Activated CD8-positive, alpha-beta memory T cell treated with anti-CD3 and anti-CD28 coated beads, Interleukin-2, amount 50 U/mL, for 48 hours (primary cell): Measurements from ENCODE around the gene SLC7A6OS.
A peak's percentile ranks its signal among the peaks of the same experiment; 100 is the strongest.

Experiments used
- DNase-seq: peaks from one replicate; pipeline ENCODE4 v3.0.0-alpha.2; 2020

Gene SLC7A6OS

DNA sequence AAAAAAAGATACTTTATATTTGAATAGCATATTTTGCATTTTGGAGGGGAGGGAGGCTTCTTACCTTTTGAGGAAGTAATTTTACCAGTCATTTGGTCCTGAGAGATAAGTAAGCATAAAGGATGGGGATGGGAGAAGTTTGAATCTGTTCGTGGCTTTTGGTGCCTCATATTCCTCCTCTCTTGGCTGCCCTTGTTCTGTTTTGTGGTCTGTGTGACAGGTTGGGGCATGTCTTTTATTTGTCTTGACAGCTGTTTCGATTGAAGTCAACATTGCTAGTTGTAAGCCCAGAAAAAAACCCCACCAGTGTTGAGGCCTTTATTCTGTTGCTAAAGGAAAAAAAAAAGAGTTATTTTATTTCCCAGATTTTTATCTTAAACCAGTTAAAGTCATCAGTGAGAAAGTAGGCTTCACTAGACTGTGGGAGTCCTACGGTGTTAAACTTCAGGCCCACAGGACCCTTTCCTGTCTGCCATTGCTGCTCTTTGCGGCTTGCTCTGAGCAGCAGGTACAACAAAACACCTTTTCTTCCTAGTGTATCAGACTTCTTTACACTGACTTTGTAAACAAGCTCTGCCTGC is 35.0 kb downstream of the SLC7A6OS start:
- no peak for DNase-seq

DNA sequence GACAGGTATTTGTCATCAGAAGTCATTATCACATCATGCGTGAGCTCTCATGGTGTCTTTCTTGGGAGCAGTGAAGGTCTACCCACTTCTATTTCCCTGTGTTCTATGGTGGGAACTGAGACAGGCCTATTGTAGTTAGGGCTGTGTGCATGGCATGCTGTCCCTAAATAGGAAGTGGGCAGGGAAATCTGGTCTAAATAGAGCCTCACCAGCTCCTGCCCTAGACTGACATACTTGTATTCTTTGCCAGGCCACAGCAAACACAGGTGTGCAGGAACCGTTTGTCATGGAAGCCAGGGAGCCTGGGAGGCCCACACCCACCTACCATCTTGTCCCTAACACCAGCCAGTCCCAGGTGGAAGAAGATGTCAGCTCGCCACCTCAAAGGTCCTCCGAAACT is 36.3 kb downstream of the SLC7A6OS start:
- DNase-seq: no peak

DNA sequence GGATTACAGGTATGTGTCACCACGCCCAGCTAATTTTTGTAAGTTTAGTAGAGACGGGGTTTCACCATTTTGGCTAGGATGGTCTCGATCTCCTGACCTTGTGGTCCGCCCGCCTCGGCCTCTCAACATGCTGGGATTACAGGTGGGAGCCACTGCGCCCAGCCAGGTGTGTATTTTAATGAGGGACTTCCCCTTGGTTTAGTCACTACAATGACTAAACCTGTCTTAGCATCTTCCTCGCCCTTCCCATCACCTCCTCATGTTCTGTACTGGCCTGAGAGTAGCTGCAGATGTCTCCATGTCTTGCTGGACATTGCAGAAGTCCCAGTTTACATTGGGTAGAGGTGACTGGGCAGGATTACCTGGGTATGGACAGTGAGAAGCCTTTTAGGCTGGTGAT is 36.9 kb downstream of the SLC7A6OS start:
- DNase-seq: no peak

DNA sequence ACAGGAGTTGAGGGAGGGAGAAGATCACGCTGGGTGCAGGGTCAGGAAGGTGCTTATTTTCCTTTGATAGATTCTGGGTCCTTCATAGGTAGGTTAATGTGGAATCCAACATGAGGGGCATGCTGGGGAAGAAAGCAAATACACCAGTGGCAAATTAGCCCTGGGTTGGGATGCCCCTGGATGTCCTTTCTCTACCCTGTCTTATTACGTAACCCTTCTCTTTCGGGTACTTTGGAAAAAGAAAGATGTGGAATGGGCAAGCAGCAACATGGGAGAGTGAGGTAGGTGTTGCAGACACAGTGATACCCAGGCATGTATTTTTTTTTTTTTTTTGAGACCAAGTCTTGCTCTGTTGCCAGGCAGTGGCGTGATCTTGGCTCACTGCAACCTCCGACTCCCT is 37.3 kb downstream of the SLC7A6OS start:
- DNase-seq: no peak

DNA sequence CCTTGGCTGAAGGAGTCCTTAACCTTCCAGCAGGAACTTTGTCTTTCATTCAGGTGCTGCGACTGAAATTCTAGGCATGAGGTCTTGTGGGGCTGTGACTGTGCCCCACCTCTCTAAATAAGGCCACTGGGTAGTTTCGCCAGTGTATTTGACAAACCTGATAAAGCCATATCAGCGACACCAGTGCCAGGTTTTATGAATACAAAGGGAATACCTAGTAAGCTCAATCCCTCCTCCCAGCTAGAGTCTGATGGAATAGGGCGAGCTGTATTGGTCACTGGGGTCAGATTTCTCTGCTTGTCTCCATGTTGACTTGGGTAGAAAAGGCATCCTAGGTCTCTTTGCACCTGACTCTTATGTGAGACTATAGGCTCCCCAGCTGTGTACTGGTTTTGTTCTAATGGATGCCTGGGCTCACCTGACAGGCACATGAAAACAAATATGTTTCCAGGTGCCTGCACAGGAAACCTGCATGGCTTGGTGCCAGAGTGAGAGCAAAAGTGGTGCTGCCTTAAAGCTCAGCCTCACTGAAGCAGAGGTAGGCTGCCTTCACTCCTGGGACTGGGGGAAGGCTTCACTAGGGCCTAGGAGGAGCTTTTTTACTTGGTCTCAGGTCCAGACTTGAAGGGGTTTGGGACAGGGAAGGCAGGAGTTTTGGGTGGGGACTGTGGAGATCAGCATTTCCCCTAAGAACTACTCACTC is 38.1 kb downstream of the SLC7A6OS start:
- no peak for DNase-seq

DNA sequence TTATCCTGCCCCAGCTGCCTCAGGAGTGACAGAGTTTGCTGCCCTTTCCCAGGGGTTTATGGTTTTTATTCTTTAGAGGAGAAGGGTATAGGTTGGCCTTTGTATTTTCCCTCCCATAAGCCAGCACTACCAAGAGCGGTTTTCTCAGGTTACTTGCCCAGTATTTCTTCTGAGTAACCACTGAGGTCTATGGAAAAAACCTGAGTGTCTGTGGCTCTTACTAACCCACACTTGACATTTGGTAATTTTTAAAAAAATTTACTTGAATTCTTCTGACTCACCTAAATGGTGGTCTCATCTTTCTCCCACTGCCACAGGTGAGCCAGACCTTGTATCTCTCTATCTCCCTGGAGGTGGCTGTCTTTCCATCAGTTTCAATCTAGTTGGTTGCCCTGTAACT is 40.4 kb downstream of the SLC7A6OS start:
- DNase-seq: no peak

DNA sequence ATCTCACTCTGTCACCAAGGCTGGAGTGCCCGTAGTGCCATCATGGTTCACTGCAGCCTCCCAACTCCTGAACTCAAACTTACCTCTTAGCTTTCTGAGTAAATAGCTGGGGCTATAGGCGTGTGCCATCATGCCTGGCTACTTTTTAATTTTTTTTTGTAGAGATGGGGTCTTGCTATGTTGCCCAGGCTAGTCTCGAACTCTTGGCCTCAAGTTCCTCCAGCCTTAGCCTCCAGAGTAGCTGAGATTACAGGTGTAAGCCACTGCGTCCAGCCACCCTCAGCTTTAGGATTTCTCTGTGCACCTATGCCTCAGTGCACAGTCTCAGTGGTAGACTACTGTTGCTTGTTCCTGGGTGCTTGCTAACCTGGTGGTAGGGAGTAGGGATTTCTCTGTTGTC is 41.0 kb downstream of the SLC7A6OS start:
- no peak for DNase-seq

DNA sequence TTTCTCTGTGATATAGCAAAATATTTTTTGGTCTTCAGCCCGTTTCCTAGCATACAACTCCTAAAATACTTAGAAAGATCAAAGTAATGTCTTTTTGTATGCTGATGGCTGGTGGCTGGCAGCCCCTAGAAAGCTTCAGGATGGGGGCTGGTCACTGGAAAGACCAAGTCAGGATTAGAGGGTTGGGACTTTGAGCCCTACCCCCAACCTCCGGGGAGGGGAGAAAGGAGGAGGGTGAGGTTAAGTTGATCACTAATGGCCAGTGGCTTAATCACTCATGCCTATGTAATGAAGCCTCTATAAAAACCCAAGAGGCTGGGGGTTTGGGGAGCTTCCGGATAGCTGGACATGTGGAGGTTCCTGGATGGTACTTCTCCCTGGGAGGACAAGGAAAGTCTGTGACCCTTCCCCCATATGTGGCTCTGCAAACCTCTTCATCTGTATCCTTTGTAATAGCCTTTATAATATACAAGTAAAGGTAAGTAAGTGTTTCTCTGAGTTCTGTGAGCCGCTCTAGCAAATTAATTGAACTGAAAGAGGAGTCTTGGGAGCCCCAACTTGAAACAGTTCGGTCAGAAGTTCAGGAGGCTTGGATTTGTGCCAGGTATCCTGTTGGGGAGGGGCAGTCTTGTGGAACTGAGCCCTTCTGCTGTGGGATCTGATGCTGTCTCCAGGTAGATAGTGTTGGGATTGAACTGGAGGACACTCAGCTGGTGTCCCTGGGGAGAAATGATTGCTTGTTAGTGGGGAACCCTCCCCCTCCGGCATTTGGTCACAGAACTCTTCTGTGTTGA is 42.9 kb downstream of the SLC7A6OS start:
- DNase-seq: no peak

DNA sequence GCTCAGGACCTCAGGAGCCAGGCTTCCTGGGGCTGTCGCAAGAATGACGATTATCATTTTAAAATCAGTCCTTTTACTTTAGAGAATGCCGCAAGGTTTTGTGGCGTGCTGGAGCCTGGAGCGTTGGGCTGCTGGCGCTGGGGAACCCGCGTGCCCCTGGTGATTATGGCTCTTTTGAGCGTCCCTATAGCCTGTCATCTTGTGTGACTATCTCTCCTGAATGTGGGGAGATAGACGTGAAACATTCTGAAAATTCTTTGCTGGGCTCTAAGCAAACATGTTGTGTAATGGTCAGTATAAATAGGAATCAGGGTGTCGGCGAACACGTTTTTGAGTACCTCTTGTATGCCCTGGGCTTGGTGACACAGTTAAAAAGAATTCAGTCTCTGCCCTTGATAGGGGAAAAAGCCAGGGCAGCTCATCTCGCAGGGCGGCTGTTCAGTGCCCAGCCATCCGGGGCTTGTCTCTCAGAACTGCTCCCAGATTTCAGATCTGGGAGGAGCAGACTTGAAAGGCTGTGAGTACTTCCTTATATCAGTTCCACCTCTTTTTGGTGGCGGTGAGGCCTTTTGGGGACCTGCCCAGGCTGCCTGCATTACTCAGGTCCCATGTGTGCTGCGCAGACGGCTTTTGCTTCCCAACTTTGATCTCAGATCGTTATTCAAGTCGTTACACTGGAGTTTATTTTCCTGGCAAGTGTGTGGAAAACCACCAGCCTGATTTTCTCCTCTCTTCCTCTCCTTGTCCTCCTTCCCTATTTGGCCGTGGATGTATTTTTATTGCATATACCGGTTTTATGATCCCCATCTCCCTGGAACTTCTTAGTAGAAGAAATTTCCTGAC is 45.4 kb downstream of the SLC7A6OS start:
- peak; percentile 70 for DNase-seq

DNA sequence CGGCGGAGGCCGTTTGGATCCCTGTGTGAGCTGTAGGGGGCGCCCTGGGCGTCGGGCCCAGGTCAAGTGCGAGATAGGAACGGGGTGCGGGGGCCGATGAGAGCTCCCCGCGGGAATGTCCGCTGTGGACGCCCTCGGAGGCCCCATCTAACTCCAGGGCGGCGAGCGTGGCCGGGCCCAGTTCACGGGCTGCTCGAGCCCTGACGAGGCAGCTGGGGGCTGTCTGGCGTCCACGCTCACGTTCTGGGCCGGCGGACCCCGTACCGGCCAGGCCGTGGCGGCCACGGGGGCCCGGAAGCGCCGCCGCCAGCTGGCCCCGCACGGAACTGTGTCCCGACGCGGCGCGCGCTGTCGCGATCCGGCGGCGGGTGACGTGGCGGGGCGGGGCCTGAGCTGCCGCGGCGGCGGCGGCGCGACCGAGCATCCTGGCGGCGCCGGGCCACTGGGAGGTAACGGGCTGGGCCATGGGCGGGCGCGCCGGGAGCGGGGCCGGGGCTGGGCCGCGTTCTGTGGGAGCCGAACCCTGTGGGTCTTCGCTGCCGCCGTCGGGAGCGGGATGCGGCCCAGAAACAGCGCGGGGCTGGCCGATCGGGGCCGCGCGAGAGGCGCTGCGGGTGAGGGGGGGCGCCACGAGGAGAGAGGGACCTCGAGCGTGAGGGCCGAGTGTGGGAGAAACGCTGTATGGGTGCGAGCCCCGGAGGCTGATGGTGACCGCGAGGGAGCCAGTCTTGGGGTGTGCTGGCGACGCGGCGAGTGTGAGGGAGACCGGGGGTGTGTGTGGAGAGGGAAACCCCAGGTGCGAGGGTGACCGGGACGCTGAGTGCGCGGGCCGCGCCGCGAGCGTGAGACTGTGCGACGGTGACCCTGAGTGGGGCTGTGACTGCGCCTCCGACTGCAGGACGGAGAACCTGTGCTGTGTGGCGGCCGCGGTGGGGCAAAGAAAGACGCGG is 46.3 kb downstream of the SLC7A6OS start, which contains the start of gene SLC7A6:
Gene SLC7A6, plus strand, starts transcription at position 399 of the 950 bp plus-strand sequence. CDS start 10,201 bp downstream, outside the sequence.
- DNase-seq: peak; percentile 93

DNA sequence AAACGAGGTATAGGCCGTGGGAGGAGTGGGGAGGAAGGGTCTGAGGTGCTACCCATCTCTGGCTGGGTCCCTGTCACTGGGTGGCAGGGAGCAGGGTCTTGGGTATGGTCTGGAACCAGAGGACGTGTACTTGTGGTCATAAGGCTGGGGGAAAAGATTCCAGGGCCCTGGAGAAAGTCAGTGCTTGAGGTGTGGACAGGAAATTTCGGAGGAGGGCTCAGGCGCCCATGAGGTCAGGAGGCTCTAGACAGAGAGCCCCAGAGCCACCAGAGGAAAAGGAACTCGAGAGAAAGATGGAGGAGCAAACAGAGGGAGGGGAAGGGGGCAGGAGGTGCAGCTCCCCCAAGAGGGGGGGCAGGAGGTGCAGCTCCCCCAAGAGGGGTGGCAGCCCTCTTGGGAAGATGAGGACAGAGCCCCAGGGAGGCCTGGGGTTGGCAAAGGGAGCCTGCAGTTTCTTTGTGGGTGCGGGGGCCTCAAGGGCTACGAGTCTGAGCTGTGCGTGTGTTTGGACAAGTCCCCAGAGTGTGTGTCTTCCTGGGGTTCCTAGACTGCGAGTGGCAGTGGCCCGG is 47.1 kb downstream of the SLC7A6OS start:
- DNase-seq: no peak

DNA sequence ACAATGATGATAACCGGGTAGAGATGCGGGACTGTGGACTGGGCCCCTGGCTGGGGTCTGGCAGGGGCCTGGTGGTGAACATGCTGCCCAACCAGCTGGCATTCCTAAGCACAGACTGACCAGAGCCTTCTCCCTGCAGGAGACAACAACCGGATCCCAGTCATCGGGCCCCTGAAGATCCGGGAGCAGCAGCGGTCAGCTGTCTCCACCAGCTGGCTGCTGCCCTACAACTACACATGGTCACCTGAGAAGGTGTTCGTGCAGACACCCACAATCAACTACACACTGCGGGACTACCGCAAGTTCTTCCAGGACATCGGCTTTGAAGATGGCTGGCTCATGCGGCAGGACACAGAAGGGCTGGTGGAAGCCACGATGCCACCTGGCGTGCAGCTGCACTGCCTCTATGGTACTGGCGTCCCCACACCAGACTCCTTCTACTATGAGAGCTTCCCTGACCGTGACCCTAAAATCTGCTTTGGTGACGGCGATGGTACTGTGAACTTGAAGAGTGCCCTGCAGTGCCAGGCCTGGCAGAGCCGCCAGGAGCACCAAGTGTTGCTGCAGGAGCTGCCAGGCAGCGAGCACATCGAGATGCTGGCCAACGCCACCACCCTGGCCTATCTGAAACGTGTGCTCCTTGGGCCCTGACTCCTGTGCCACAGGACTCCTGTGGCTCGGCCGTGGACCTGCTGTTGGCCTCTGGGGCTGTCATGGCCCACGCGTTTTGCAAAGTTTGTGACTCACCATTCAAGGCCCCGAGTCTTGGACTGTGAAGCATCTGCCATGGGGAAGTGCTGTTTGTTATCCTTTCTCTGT is 51.5 kb downstream of the SLC7A6OS start:
- no peak for DNase-seq

DNA sequence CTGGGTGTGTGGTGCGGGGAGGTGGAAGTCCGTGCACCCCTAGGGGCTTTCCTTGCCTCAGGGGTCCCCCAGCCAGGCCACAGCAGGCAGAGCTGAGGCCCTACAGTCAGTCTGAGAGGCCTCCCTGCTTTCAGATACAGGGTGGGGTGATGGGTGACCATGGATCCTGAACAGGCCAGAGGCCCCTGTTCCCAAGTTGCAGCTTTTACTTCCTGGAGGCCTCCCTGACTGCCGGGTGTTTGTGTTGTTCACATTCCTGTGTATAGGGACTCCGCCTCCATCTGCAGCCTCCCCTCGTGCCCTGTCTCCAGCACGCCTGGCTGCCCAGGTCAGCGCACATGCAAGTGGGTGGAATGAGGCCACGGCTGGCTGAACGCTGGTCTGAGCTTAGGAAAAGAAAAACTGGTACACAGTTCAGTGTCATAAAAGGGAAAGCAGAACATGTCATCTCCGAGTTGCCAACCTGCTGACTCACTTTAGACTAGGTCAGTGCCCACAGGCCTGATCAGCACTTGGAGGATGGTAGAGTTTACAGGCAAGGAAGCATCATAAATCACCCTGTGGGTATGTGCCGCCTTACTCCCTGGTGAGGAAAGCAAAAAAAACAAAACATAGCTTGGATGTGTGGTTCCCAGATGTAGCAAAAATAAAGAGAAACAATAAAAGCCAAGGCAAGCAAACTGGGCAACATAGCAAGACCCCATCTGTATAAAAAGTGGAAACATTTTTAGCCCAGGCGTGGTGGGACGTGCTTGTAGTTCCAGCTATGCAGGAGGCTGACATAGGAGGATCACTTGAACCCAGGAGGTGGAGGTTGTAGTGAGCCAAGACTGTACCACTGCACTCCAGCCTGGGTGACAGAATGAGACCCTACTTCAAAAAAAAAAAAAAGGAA is 52.6 kb downstream of the SLC7A6OS start:
- DNase-seq: no peak

DNA sequence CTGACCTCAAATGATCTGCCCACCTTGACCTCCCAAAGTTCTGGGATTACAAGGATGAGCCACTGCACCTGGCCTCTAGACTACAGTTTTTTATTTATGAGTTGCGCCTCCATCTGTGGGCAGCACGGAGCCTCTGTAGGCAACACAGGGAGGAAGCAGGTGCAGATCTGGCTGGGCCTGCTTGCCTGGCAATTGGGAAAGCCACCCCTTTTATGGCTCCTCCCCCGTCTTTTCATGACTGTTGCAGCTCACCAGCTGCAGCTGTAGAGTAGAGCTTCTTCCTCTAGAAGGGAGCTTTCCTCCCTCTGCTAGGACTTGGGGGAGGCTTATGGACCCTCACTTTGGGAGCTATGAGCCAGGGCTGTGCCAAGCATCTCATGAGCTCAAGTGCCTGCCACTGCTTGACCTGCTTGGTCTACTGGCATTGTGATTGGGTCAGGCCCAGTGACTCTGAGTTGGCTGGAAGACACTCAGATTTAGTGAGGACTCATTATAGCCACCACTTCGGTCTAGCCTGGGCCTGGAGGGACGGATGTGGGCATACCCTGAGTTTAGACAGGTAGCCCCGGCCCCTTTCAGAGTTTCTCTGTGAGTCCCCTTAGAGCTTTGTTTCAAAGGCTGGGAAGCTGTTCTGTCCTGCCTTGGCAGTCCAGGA is 53.4 kb downstream of the SLC7A6OS start:
- DNase-seq: no peak

DNA sequence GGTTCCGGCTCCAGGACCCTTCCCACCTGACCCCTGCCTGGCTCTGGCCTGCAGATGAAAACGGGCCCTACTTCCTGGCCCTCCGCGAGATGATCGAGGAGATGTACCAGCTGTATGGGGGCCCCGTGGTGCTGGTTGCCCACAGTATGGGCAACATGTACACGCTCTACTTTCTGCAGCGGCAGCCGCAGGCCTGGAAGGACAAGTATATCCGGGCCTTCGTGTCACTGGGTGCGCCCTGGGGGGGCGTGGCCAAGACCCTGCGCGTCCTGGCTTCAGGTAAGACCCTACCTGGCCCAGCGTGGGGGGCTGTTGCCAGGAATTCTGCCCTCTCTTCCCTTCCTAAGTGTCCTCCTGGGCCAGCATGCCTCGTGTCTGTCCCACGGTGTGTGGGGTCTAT is 55.0 kb downstream of the SLC7A6OS start:
- DNase-seq: no peak

DNA sequence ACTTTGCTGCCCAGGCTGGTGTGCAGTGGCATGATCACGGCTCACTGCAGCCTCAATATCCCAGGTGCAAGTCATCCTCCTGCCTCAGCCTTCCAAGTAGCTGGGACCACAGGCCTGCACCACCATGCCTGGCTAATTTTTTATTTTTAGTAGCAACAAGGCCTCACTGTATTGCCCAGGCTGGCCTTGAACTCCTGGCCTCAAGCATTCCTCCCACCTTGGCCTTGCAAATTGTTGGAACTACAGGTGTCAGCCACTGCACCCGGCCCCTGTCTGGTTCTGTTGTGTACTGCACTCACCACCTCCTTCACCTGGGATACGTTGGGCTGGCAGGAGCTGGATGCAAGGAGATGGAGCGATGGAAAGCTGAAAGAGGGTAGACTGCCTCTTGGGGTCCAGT is 57.0 kb downstream of the SLC7A6OS start:
- no peak for DNase-seq

DNA sequence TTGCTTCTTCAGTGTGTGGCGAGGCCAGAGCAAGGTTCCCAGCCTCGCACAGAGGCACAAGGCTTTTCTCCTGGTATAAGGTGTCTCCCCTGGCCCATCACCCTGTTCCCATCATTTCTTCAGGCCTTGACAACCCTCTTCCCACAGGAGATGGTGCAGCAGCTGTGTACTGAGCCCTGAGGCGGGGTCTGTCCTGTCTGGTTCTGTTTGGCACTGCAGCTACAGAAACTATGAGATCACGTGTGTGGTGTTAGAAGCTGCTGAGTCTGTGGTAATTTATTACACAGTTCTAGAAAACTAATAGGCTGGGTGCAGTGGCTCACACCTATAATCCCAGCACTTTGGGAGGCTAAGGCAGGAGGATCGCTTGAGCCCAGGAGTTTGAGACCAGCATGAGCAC is 58.4 kb downstream of the SLC7A6OS start:
- DNase-seq: no peak

DNA sequence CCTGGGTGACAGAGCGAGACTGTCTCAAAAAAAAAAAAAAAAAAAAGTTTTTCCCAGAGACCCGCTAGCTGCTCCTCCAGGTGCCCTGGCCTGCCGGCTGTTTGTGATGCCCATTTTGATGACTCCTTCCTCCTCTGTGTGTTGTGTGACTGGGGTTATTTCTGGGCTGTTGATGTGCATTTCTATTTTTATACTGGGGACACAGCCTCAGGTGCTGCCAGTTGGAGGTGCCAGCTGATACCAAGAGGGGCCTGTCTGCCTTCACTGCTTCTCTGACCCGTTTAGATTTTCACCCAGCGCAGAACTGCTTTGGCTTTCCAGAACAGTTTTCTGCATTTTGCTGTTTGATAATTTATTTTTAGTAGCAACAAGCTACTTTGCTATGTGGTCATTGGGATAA is 58.9 kb downstream of the SLC7A6OS start:
- DNase-seq: no peak

DNA sequence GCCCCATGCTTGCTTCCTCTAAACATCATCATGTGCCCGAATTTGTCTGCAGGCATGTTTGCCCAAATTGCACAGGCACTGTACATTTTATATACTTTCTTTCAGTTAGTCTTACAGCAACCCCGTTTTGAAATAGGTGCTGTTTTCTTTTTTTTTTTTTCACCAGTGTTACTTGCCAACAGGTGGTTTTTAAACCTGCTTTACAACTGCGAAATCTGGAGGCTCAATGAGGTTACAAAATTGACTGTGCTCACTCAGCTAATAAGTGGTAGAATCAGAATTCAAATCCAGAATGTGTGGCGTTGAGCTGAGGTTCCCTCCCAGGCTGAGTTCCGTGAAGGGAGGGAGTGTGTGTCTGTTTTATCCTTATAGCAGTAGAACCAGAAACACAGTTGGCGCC is 59.8 kb downstream of the SLC7A6OS start:
- DNase-seq: no peak
